Uterus (tissue), 4 donors: ENCODE results near the gene CLPTM1L. TPM values are rescaled to one million over a fixed set of nuclear protein-coding genes. Genes with fewer than 3 reads are reported as not detected.

Experiments
- DNase-seq, 2 donors: peaks; one replicate each; pipeline ENCODE4 v3.0.0-alpha.2; 2019 to 2020
- H3K27ac ChIP-seq, 2 donors: fragments of 200-600 bp; sonication (generic); 1 replicate in 1 of 2; 2 replicates in 1 of 2; pipeline ENCODE4 v1.5.1; 2016 to 2018
- H3K27me3 ChIP-seq, 2 donors: fragments of 200-600 bp; sonication (generic); one replicate each; pipeline ENCODE4 v1.5.1; 2018 to 2019; ENCODE audit warnings: control low read depth in 1 of 2
- H3K36me3 ChIP-seq, 2 donors: fragments of 200-600 bp; sonication (generic); one replicate each; pipeline ENCODE4 v1.5.1; 2019; ENCODE audit warnings: control low read depth in 1 of 2
- H3K4me1 ChIP-seq, 2 donors: fragments of 200-600 bp; sonication (generic); one replicate each; pipeline ENCODE4 v1.5.1; 2018 to 2019; ENCODE audit warnings: control low read depth in 1 of 2
- H3K4me3 ChIP-seq, 2 donors: fragments of 200-600 bp; sonication (generic); 1 replicate in 1 of 2; 2 replicates in 1 of 2; pipeline ENCODE4 v1.5.1; 2018 to 2019; ENCODE audit warnings: mild to moderate bottlenecking in 1 of 2
- H3K9me3 ChIP-seq, 2 donors: fragments of 200-600 bp; sonication (generic); one replicate each; pipeline ENCODE4 v1.5.1; 2019; ENCODE audit warnings: control low read depth in 1 of 2
- CTCF ChIP-seq, 4 experiments: fragments of 200-600 bp in 2 of 4; fragments of 450-650 bp in 2 of 4; sonication (generic) in 2 of 4; IDR thresholded peaks; one replicate each; pipeline ENCODE4 v1.5.1; 2016 to 2019; ENCODE audit warnings: antibody characterized with exemption in 4 of 4, mild to moderate bottlenecking in 2 of 4, moderate library complexity in 1 of 4
- POLR2A ChIP-seq, 2 donors: fragments of 450-650 bp; IDR thresholded peaks; one replicate each; pipeline ENCODE4 v1.6.1; 2016; ENCODE audit warnings: antibody characterized with exemption in 2 of 2, mild to moderate bottlenecking in 1 of 2, moderate library complexity in 1 of 2
- intact Hi-C: fragments of 100-400 bp; cut with DNase I; formaldehyde crosslinking; loops from one replicate; pipeline ENCODE4 v1.15.1; 2023; ENCODE audit warnings: low total_unique reads
- total RNA-seq, 4 donors: library from RNA; depleted of rRNA in 3 of 4; stranded (reverse); fragments of >200 nt in 3 of 4; gene quantifications; one replicate each; pipeline versions ENCODE4 v1.1.0 to v1.2.4, GENCODE V29; 2014 to 2023
- donor health status: DM: yes; HTN: yes; CAD: no.

CLPTM1L gene
- total RNA-seq, 4 donors from 2014 or later, result 63.2 to 74.3 (median 71.1) TPM

GRCh38 chr5:1337489-1338195, 7.3 kb downstream of the CLPTM1L start:
- no peak overlapping the region for H3K4me3 ChIP-seq
- H3K36me3 ChIP-seq, result no peaks in the 10 kb centered on the region
- DNase-seq, result no peak
- intact Hi-C loops, result no loop called here
- no peaks in the 10 kb centered on the region for H3K27me3 ChIP-seq
- no peak for TF ChIP-seq CTCF (IDR thresholded peaks at IDR 0.05)
- TF ChIP-seq POLR2A (IDR thresholded peaks at IDR 0.05), result no peak
- H3K27ac ChIP-seq, result no peak overlapping the region
- H3K9me3 ChIP-seq, result no peaks in the 10 kb centered on the region
- H3K4me1 ChIP-seq, result no peaks in the 10 kb centered on the region

- Histone ChIP-seq H3K9me3 (no peaks in the 10 kb centered on the region), H3K36me3 (no peaks in the 10 kb centered on the region)
- no peak for DNase-seq
Measured at GRCh38 chr5:1336749-1337488, 8.0 kb downstream of the CLPTM1L start.

GRCh38 chr5:1336106-1336561, 8.8 kb downstream of the CLPTM1L start:
- Histone ChIP-seq H3K36me3 (no peaks in the 10 kb centered on the region), H3K4me3 (no peak overlapping the region), H3K9me3 (no peaks in the 10 kb centered on the region), H3K27ac (no peak overlapping the region), H3K4me1 (no peaks in the 10 kb centered on the region), H3K27me3 (no peaks in the 10 kb centered on the region)
- TF ChIP-seq CTCF (IDR thresholded peaks at IDR 0.05), result no peak
- TF ChIP-seq POLR2A (IDR thresholded peaks at IDR 0.05), result no peak
- DNase-seq, result no peak
- intact Hi-C loops, result no loop called here

More at GRCh38 chr5:1336749-1337488, 8.0 kb downstream of the CLPTM1L start:
- no peak for TF ChIP-seq POLR2A (IDR thresholded peaks at IDR 0.05)
- no peak for TF ChIP-seq CTCF (IDR thresholded peaks at IDR 0.05)
- Histone ChIP-seq H3K27ac (no peak overlapping the region), H3K27me3 (no peaks in the 10 kb centered on the region), H3K4me3 (no peak overlapping the region), H3K4me1 (no peaks in the 10 kb centered on the region)
- intact Hi-C loops, result no loop called here

- intact Hi-C loops, result no loop called here
- no peak for DNase-seq
- TF ChIP-seq CTCF (IDR thresholded peaks at IDR 0.05) (no peak), POLR2A (IDR thresholded peaks at IDR 0.05) (no peak)
- Histone ChIP-seq H3K27me3 (no peaks in the 10 kb centered on the region), H3K27ac (no peak overlapping the region), H3K9me3 (no peaks in the 10 kb centered on the region), H3K4me1 (no peaks in the 10 kb centered on the region), H3K36me3 (no peaks in the 10 kb centered on the region), H3K4me3 (no peak overlapping the region)
Measured at GRCh38 chr5:1335540-1336095, 9.3 kb downstream of the CLPTM1L start.
